Neural cell (in vitro differentiated cells): Measurements from ENCODE around the gene THAP8.

ENCODE experiments used
- CTCF ChIP-seq: fragments of 450-650 bp; IDR thresholded peaks from 2 replicates; pipeline ENCODE4 v1.5.1; 2014; ENCODE audit warnings: antibody characterized with exemption, mild to moderate bottlenecking, moderate library complexity; ENCODE audit not compliant: poor library complexity, severe bottlenecking
- EZH2 ChIP-seq: fragments of 200-600, 300-800 bp; shearing (Covaris generic), sonication (generic); IDR thresholded peaks from 2 replicates; pipeline ENCODE4 v1.6.1; 2014; ENCODE audit warnings: antibody characterized with exemption, low read length, borderline replicate concordance, mild to moderate bottlenecking; ENCODE audit not compliant: insufficient read depth, poor library complexity, severe bottlenecking
- POLR2AphosphoS5 ChIP-seq: IDR thresholded peaks from 2 replicates; pipeline ENCODE4 v1.6.1; 2012
- RAD21 ChIP-seq: fragments of 450-650 bp; conservative IDR thresholded peaks from 2 replicates; pipeline ENCODE4 v1.6.1; 2014; ENCODE audit warnings: antibody characterized with exemption, mild to moderate bottlenecking, moderate library complexity
- REST ChIP-seq: IDR thresholded peaks from 2 replicates; pipeline ENCODE4 v1.6.1; 2012; ENCODE audit warnings: borderline replicate concordance
- SMC3 ChIP-seq: fragments of 450-650 bp; conservative IDR thresholded peaks from 2 replicates; pipeline ENCODE4 v1.6.1; 2014; ENCODE audit warnings: antibody characterized with exemption, mild to moderate bottlenecking, moderate library complexity; ENCODE audit not compliant: poor library complexity
- TAF1 ChIP-seq: IDR thresholded peaks from 2 replicates; pipeline ENCODE4 v1.6.1; 2012; ENCODE audit warnings: low read depth

- TF ChIP-seq EZH2: no peak
- TF ChIP-seq CTCF: no peak
- no peak for TF ChIP-seq SMC3
- TF ChIP-seq POLR2AphosphoS5: no peak
- TF ChIP-seq RAD21: no peak
- no peak for TF ChIP-seq REST
- TF ChIP-seq TAF1: no peak
These were observed 12.3 kb downstream of the THAP8 start for GRCh38 chr19:36041831-36042230.
